GM18951 (cell line): ENCODE data around the gene RGL4.
"Not testable (repeated sequence)": the region's sequence is repeated elsewhere in the genome, so short reads cannot be mapped to it uniquely, and the experiment has no call there.

Experiments used
- POLR2A ChIP-seq: IDR thresholded peaks from 4 replicates; pipeline ENCODE4 v1.6.1; 2011; ENCODE audit warnings: mild to moderate bottlenecking; ENCODE audit not compliant: insufficient read length, insufficient read depth; ENCODE audit errors: extremely low read depth
- in situ Hi-C: fragments of 300-500 bp; cut with MboI; formaldehyde crosslinking; loops from one replicate; pipeline ENCODE4 v1.12.0; 2022; ENCODE audit warnings: low sequenced_read_pairs, mixed read lengths, inconsistent platforms; ENCODE audit not compliant: unreplicated experiment

Gene RGL4, protein sequence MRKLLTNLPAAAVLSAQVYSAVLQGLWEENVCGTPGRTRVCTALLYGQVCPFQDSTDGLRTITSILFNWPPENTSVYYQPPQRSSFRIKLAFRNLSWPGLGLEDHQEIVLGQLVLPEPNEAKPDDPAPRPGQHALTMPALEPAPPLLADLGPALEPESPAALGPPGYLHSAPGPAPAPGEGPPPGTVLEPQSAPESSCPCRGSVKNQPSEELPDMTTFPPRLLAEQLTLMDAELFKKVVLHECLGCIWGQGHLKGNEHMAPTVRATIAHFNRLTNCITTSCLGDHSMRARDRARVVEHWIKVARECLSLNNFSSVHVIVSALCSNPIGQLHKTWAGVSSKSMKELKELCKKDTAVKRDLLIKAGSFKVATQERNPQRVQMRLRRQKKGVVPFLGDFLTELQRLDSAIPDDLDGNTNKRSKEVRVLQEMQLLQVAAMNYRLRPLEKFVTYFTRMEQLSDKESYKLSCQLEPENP

GRCh38 chr22:23690713-23691112 lies at the start of gene RGL4:
Gene RGL4 (plus strand): TSS chr22:23691013. CDS start chr22:23692031, 1,018 bp downstream.
- in situ Hi-C loops: no loop called here
- TF ChIP-seq POLR2A: no peak

DNA sequence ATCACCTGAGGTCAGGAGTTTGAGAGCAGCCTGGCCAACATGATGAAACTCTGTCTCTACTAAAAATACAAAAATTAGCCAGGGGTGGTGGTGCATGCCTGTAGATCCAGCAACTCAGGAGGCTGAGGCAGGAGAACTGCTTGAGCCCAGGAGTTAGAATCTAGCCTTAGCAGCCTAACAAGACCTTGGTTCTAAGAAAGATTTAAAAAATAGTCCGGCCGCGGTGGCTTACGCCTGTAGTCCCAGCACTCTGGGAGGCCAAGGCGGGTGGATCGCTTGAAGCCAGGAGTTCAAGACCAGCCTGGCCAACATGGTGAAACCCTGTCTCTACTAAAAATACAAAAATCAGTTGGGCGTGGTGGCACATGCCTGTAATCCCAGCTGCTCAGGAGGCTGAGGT lies 44.3 kb upstream of the RGL4 start:
- in situ Hi-C loops: not testable (repeated sequence)

DNA sequence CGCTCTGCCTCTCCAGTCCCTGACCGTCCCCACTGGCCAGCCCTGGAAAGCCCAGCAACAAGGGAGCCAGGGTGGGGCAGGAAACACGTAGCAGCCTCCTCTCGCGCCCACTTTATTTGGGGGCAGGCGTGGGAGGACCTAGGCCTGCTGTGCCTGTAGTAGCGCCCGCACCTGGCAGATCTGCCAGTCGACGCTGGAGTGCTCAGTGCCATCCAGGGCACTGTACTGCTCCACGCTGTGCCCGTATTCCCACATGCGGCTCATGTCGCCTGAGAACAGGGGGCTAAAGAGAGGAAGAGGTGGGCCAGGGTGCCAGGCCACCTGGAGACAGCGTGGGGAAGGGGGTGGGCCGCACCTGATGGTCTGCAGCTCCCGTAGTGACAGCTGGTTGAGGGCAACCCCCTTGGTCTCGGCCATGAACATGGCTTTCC lies 41.7 kb upstream of the RGL4 start:
- in situ Hi-C loops: no loop called here
- no peak for TF ChIP-seq POLR2A

DNA sequence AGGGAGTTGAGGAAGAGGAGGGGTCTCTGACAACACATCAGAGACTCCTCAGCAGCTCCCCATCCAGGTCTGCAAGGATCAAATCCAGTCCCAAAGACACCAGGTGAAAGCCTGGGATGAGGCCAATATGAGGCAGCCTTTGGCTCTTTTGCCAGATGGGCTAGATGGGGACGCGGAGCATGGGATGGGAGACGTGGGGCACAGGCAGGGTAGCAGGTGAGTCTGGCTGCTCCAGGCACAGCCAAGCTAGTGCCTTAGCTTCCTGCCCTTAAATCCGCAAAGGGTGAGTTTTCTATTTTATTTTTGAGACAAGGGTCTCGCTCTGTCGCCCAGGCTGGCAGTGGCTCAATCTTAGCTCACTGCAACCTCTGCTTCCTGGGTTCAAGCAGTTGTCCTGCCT lies 39.1 kb upstream of the RGL4 start:
- no peak for TF ChIP-seq POLR2A
- in situ Hi-C loops: no loop called here

DNA sequence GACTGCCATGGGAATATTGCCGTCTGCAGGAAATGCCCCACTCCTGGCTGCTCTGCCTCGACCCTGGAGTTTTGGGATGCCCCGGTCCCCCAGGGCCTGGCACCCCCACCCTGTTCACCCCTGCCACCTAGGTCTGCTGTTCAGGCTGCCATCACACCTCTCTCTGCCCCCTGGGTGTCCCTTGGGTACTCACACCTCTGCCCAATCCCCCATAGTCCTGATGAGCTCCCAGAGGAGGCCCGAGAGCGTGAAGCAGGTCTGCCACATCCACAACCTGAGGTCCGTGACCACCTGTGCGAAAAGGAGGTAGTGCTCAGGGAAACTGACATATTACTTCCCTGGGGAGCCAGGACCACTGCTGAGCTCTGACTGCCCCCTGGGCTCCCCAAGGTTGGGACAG lies 38.5 kb upstream of the RGL4 start:
- in situ Hi-C loops: no loop called here
- no peak for TF ChIP-seq POLR2A

DNA sequence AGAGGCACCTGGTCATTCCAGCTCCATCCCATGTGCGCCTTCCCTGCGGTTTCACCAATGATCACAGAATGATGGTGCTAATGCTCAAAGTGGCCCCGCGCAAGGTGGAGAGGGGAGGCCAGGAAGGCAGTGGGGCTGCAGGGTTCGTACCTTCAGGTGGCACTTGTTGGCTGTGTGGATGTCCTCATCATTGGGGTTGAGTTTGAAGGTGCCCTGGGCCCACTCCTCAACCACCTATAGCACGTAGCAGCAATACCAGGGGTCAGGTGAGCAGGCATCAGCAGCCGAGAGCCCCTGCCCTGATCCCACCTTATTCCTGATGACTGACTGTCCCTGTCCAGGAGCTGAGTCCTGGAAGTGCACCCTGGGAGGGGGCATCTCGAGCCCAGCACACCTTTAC lies 38.1 kb upstream of the RGL4 start:
- no peak for TF ChIP-seq POLR2A
- in situ Hi-C loops: no loop called here

DNA sequence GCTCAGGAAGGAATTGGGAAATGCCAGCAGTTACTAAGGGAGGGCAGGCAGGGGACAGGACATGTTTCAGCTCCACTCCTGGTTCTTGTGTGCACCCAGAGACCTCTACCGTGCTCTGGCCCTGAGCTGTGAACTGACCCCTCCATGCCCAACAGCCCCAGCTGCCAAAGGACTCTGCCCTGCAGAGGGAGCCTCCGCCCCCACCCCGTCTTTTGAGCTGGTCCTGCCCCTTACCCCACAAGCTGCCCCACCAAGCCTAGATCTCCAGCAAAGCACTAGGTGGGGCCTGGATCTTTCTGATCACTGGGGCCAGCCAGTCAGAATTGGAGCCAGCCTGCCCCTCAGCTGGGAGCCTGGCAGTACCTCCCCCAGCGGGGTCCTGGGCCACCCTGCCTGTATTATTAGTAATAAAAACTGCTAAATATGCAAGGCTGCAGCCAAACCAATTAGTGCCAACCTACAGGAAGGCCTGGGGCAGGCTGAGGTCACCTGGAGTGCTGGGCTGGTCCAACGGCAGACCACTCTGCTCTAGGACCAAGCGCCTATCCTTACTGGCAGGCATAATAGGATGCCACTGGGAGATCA lies 34.8 kb upstream of the RGL4 start:
- in situ Hi-C loops: no loop called here

GRCh38 chr22:23657727-23658126 lies 33.1 kb upstream of the RGL4 start:
- in situ Hi-C loops: no loop called here
- TF ChIP-seq POLR2A: no peak

More for the DNA sequence above, 34.8 kb upstream of the RGL4 start:
- no peak for TF ChIP-seq POLR2A

DNA sequence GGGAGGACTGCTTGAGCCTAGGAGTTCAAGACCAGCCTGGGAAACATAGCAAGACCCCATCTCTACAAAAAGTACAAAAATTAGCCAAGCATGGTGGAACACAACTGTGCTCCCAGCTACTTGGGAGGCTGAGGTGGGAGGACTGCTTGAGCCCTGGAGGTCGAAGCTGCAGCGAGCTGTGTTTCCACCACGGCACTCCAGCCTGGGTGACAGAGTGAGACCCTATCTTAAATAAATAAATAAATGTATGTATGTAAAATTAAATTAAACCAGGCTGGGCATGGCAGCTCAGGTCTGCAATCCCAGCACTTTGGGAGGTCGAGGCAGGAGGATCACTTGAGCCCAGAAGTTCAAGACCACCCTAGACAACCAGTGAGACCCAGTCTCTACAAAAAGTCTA lies 30.4 kb upstream of the RGL4 start:
- in situ Hi-C loops: not testable (repeated sequence)

DNA sequence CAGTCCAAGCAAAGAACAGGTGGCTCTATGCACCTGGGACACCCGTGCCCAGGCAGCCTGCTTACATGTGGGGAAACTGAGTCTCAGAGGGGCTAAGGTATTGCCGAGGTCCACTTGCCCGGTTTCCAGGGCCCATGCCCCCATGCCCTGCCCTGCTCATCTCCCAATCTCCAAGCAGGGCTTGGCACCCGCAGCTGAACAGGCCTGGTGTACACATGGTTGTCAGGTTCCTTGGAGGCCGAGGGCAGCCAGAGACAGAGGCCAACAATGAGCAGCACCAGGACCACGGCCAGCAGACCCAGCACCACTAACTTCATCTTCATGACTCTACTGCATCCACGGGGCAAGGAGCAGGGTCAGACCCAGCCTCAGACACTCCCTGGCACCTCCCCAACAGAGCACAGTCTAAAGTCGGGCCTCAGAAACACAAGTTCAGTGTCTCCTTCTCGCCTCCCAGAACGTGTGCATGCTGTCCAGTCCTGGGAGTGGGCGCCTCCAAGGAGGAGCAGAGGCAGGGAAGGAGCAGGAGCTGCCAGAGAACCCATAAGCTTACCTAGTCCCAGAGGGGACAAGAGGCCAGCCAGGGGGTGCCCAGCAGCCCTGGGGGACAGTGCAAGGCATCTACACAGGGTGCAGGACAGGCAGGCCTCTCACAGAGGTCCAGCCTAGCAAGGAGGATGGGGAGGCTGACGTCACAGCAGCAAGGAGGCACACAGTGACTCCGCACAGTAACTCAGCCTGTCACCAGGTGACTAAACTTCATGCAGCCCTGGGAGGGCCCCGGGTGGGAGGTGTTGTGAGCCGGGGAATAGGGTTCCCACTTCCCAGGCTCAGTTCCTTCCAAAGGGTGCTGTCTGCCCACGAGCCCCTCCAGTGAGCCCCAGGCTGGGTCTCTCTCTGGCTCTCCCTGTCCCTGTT lies 20.2 kb upstream of the RGL4 start:
- TF ChIP-seq POLR2A: no peak
- in situ Hi-C loops: loop anchor here (10.0 kb wide), 1 partner anchor 934 kb away; the partner anchor contains the start of gene GGT1

GRCh38 chr22:23671387-23671786 lies 19.4 kb upstream of the RGL4 start:
- in situ Hi-C loops: loop anchor here (10.0 kb wide), 1 partner anchor 933 kb away; the partner anchor contains the start of gene GGT1

GRCh38 chr22:23672307-23673049 lies 18.3 kb upstream of the RGL4 start:
- in situ Hi-C loops: loop anchor here (10.0 kb wide), 1 partner anchor 932 kb away; the partner anchor contains the start of gene GGT1

GRCh38 chr22:23673050-23673620 lies 17.7 kb upstream of the RGL4 start:
- in situ Hi-C loops: loop anchor here (10.0 kb wide), 1 partner anchor 932 kb away; the partner anchor contains the start of gene GGT1

More at GRCh38 chr22:23673050-23673620, 17.7 kb upstream of the RGL4 start:
- TF ChIP-seq POLR2A: no peak
